GM19239 (cell line): ENCODE measurements around the gene CCNY.

Source experiments
- DNase-seq: peaks from one replicate; pipeline ENCODE4 v3.0.0; 2011; ENCODE audit warnings: low spot score; ENCODE audit not compliant: insufficient read length
- FAIRE-seq: peaks from 2 replicates; lab custom pipeline; 2011; peaks lifted over from hg19 to GRCh38; lab: Jason Lieb, UNC

CCNY gene

GRCh38 chr10:35378541-35379210, 42.4 kb downstream of the CCNY start:
- DNase-seq, result no peak
- peak; percentile 82 for FAIRE-seq

GRCh38 chr10:35379226-35380137, 43.2 kb downstream of the CCNY start:
- peak; percentile 83 for FAIRE-seq
- DNase-seq, result no peak

GRCh38 chr10:35382096-35382495, 45.8 kb downstream of the CCNY start:
- DNase-seq (no peak), FAIRE-seq (no peak)

- FAIRE-seq (no peak), DNase-seq (no peak)
These were observed 48.1 kb downstream of the CCNY start for GRCh38 chr10:35384265-35384868.

GRCh38 chr10:35386594-35387174, 50.4 kb downstream of the CCNY start:
- no peak for FAIRE-seq

GRCh38 chr10:35387768-35388167, 51.5 kb downstream of the CCNY start:
- DNase-seq (no peak), FAIRE-seq (peak; percentile 73)

More at GRCh38 chr10:35386594-35387174, 50.4 kb downstream of the CCNY start:
- DNase-seq, result no peak

GRCh38 chr10:35388197-35388596, 51.9 kb downstream of the CCNY start:
- peak; percentile 57 for FAIRE-seq
- no peak for DNase-seq

GRCh38 chr10:35388682-35389081, 52.4 kb downstream of the CCNY start:
- FAIRE-seq, result no peak
- DNase-seq, result no peak

GRCh38 chr10:35390161-35390840, 54.0 kb downstream of the CCNY start:
- DNase-seq, result no peak
- FAIRE-seq, result no peak

- no peak for DNase-seq
- no peak for FAIRE-seq
These were observed 54.5 kb downstream of the CCNY start for GRCh38 chr10:35390843-35391152.

GRCh38 chr10:35391153-35391953, 55.0 kb downstream of the CCNY start:
- FAIRE-seq, result no peak
- DNase-seq, result no peak

- no peak for FAIRE-seq
- no peak for DNase-seq
These were observed 55.6 kb downstream of the CCNY start for GRCh38 chr10:35391954-35392262.

GRCh38 chr10:35392482-35393228, 56.3 kb downstream of the CCNY start:
- DNase-seq (no peak), FAIRE-seq (no peak)

- FAIRE-seq, result no peak
- DNase-seq, result no peak
These were observed 58.1 kb downstream of the CCNY start for GRCh38 chr10:35394411-35394851.

GRCh38 chr10:35394934-35395333, 58.6 kb downstream of the CCNY start:
- FAIRE-seq, result no peak
- no peak for DNase-seq

GRCh38 chr10:35396560-35397434, 60.5 kb downstream of the CCNY start:
- FAIRE-seq, result no peak

GRCh38 chr10:35397953-35398352, 61.6 kb downstream of the CCNY start:
- FAIRE-seq (no peak), DNase-seq (no peak)

More at GRCh38 chr10:35396560-35397434, 60.5 kb downstream of the CCNY start:
- DNase-seq, result no peak

- no peak for FAIRE-seq
- DNase-seq, result no peak
These were observed 62.0 kb downstream of the CCNY start for GRCh38 chr10:35398355-35398754.
